ENCODE data around the gene APCDD1L.

- no peak for TF ChIP-seq USF2 (CRISPR knock-in tag; IDR thresholded peaks at IDR 0.05)
- no peak for TF ChIP-seq CTCF (IDR thresholded peaks at IDR 0.05)
- TF ChIP-seq ATF3 (CRISPR knock-in tag; conservative IDR thresholded peaks at IDR 0.05) = no peak
- no peak for TF ChIP-seq ZNF671 (CRISPR knock-in tag; IDR thresholded peaks at IDR 0.05)
- TF ChIP-seq ATF2 (CRISPR knock-in tag; IDR thresholded peaks at IDR 0.05; ENCODE audit: borderline replicate concordance, low read depth) = no peak
Observed at GRCh38 chr20:58433029-58433647, 82.1 kb downstream of the APCDD1L start.
